Stomach (tissue), 4 donors: ENCODE measurements around the gene RBM19.

Experiments
- CTCF ChIP-seq, 7 experiments: fragments of 450-650 bp in 4 of 7; fragments of 200-600 bp in 3 of 7; sonication (generic) in 3 of 7; IDR thresholded peaks; one replicate each; pipeline ENCODE4 v1.5.1; 2016 to 2019; ENCODE audit warnings: antibody characterized with exemption in 7 of 7, control low read depth in 2 of 7, mild to moderate bottlenecking in 1 of 7
- EP300 ChIP-seq: sonication (generic); formaldehyde crosslinking; IDR thresholded peaks from one replicate; pipeline ENCODE4 v1.6.1; 2017; ENCODE audit warnings: antibody characterized with exemption
- POLR2A ChIP-seq, 4 donors: fragments of 450-650 bp; IDR thresholded peaks; one replicate each; pipeline ENCODE4 v1.6.1; 2016; ENCODE audit warnings: antibody characterized with exemption in 4 of 4, control low read depth in 2 of 4, mild to moderate bottlenecking in 1 of 4, moderate library complexity in 1 of 4
- POLR2AphosphoS5 ChIP-seq, 3 donors: sonication (generic); formaldehyde crosslinking; IDR thresholded peaks; one replicate each; pipeline ENCODE4 v1.6.1; 2016; ENCODE audit warnings: antibody characterized with exemption in 3 of 3

- TF ChIP-seq CTCF (IDR thresholded peaks at IDR 0.05) = no peak
- no peak for TF ChIP-seq POLR2A (IDR thresholded peaks at IDR 0.05)
- no peak for TF ChIP-seq POLR2AphosphoS5 (IDR thresholded peaks at IDR 0.05)
- TF ChIP-seq EP300 = no peak
These were observed 161.0 kb downstream of the RBM19 start for GRCh38 chr12:113804961-113805600.
